Stimulated activated naive CD8-positive, alpha-beta T cell treated with anti-CD3 and anti-CD28 coated beads, Interleukin-15, amount 100 ng/mL, for 72 hours (primary cell): ENCODE data around the gene TRMT112.

Experiments used
- ATAC-seq: fragments of 150-1000 bp; cut with Tn5 transposase; 2 replicates; pipeline ENCODE4 v1.10.0; 2021; ENCODE audit warnings: mild to moderate bottlenecking, moderate library complexity
- DNase-seq, 2 donors: peaks; one replicate each; pipeline ENCODE4 v3.0.0; 2021 to 2022
- H3K27ac Mint-ChIP-seq, 2 donors: one replicate each; pipeline ENCODE4 v1.8.0; 2022; ENCODE audit warnings: mild to moderate bottlenecking in 2 of 2, mixed read lengths in 2 of 2, moderate library complexity in 2 of 2
- H3K27me3 Mint-ChIP-seq: one replicate; pipeline ENCODE4 v1.8.0; 2022; ENCODE audit warnings: mixed read lengths
- H3K4me1 Mint-ChIP-seq: one replicate; pipeline ENCODE4 v1.8.0; 2022; ENCODE audit warnings: mild to moderate bottlenecking, mixed read lengths
- H3K4me3 Mint-ChIP-seq, 2 donors: one replicate each; pipeline ENCODE4 v1.8.0; 2022; ENCODE audit warnings: mild to moderate bottlenecking in 2 of 2, mixed read lengths in 2 of 2, moderate library complexity in 1 of 2
- H3K9me3 Mint-ChIP-seq, 2 donors: one replicate each; pipeline ENCODE4 v1.8.0; 2022; ENCODE audit warnings: mixed read lengths in 2 of 2

The TRMT112 gene

GRCh38 chr11:64285885-64286800 lies 31.2 kb downstream of the TRMT112 start:
- DNase-seq (no peak), ATAC-seq (no peak)
- H3K27ac Mint-ChIP-seq: peak overlapping the region in 1 of 2 donors; percentile 66
- peaks cover 43% of the 10 kb centered on the region for H3K4me1 Mint-ChIP-seq
- no peaks in the 10 kb centered on the region for H3K9me3 Mint-ChIP-seq
- peak overlapping the region; percentile 77 to 97 for H3K4me3 Mint-ChIP-seq
- peaks cover 11% of the 10 kb centered on the region for H3K27me3 Mint-ChIP-seq

DNA sequence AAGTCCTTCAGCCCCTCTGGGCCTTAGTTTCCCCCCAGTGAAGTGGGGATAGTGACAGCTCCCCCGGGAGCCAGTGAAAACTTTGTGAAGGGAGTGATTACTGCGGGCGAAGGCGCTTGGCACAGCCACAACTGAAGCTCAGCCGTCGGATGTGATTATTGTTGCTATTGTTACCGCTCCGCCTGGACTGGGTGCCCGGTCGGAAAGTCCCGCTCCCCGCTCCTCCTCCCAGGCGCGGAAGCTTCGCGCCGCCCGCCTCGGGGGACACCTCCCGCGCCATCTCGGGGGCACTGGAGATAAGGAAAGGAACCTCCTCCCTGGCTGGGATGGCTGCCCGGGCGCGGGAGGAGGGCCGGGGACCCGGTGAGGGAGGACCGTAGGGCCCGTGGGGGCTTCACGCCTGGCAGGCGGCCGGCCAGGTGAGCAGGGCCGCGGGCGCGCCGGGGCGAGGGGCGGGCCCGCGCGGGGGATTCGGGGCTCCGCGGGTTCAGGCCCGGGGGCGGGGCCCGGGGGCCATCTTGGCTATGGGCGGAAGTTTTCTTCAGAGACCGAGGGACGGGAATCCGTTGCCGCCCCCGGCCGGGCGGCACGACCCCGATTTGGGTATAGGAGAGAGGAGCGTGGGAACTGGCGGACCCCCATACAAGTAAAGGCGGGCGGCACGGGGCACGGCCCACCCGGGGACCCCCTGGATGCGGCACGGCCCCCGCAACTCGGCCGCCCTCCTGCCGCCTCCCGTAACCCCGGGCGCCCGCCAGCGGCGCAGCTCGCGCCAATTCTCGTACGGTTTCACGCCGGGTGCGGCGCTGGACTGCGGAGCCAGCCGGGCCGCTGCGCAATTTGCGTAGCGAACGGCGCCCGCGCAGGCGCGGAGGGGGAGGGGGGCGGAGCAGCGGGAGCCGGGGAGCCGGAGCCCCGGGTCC lies 32.1 kb downstream of the TRMT112 start, which contains the start of gene GPR137:
TSS of gene GPR137 (plus strand) at position 887 of the 923 bp plus-strand sequence. CDS start 677 bp downstream, outside the sequence.
- Mint-ChIP-seq H3K27me3 (peaks cover 2% of the 10 kb centered on the region), H3K9me3 (no peaks in the 10 kb centered on the region), H3K4me3 (peak within 1 kb of the TSS; percentile 77 to 97), H3K27ac (peak within 1 kb of the TSS; percentile 95 to 98), H3K4me1 (peaks cover 36% of the 10 kb centered on the region)
- DNase-seq (peak; percentile 91 to 97), ATAC-seq (peak; percentile 75)

DNA sequence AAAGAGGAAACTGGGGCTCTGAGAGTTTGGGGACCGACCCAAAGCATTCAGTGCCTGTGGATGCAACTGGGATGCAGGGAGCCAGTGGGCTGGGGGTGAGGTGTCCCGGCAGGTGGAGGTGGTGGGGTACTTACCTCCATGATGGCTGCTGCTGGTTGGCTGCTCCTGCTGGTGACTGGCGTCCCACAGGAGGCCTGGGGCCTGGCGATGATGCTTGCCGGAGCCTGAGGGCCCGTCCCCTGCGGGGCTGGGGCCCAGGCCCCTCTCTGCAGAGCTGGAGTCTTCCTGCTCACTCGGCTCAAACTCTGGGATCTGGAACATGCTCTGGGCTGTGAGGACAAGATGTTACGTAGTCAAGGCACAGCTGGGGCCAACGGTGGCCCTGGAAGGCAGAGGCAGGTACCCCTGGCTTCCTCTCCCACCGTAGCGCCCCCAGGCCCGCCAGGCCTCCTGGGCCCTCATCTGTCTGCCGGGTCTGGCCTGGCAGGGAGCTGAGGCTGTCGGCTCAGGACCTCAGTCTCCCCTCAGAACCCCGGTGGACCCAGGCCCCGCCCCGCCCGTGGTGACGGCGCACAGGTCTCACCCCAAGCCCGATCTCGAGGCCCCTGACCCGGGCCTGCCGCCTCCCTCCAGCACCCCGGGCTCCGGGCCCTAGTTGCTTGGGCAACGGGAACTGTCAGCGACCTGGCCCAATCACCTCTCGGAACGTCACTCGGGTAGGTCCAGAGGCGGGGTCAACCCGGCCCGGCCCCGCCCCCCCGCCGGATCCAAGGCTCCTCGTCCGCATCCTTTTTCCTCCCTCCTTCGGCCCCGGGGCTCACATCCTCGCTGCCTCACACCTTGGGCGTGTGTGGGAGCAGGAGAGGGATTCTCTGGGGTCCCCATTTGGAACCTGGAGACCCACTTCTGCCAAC lies 33.1 kb downstream of the TRMT112 start, which contains the start of gene BAD:
TSS of gene BAD (minus strand) at position 618 of the 914 bp plus-strand sequence. CDS start at position 321, 297 bp downstream.
- Mint-ChIP-seq H3K4me1 (peaks cover 36% of the 10 kb centered on the region), H3K27me3 (no peaks in the 10 kb centered on the region), H3K4me3 (peak within 1 kb of the TSS; percentile 77 to 97), H3K27ac (peak within 1 kb of the TSS; percentile 95 to 98), H3K9me3 (no peaks in the 10 kb centered on the region)
- DNase-seq: peak; percentile 87 to 92
- peak; percentile 92 for ATAC-seq

DNA sequence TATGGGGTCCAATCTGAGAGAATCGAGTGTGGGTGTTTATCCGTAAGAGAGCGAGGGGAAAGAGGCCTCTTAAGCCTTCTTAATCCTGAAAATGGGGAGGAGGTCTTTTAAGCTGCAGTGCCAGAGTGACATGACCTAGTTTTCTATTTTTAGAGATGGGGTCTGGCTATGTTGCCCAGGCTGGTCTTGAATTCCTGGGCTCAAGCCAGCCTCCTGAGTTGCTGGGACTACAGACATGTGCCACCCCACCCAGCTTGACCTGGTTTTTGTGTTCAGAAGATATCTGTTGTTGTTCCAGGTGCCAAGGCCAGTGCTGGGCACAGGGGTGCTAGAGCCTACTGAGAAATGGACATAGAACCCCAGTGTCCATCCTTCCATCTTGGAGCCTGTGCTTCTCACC lies 34.3 kb downstream of the TRMT112 start:
- Mint-ChIP-seq H3K27ac (peak overlapping the region; percentile 63 to 83), H3K4me3 (peak overlapping the region; percentile 50 to 57), H3K9me3 (no peaks in the 10 kb centered on the region), H3K27me3 (no peaks in the 10 kb centered on the region), H3K4me1 (peaks cover 36% of the 10 kb centered on the region)
- DNase-seq (no peak), ATAC-seq (no peak)

DNA sequence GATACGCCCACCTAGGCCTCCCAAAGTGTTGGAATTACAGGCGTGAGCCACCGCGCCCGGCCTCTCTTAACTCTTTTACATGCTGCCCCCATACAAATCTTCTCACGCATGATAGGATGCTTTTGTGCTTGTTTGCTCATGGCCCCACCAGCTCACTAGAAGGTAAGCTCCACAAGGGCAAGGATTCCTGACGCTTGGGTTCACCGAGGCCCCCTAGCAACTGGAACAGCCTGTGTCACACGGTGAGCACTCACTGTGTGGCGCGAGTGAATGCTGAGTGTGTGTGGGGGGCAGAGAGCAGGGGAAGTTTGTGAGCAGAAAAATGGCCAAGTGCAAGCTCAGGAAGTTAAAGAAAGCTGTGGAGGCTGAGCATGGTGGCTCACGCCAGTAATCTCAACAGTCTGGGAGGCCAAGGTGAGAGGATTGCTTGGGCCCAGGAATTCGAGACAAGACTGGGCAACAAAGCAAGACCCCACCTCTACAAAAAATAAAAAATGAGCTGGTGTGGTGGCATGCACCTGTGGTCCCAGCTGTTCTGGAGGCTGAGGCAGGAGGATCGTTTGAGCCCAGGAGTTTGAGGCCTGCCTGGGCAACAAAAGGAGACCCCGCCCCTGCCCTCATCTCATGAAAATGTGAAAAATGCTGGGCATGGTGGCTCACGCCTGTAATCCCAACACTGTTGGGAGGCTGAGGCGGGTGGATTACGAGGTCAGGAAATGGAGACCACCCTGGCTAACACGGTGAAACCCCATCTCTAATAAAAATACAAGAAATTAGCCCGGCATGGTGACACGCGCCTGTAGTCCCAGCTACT lies 35.2 kb downstream of the TRMT112 start:
- Mint-ChIP-seq H3K4me3 (no peak overlapping the region), H3K9me3 (no peaks in the 10 kb centered on the region), H3K27ac (no peak overlapping the region), H3K27me3 (no peaks in the 10 kb centered on the region), H3K4me1 (peaks cover 31% of the 10 kb centered on the region)
- ATAC-seq (no peak), DNase-seq (no peak)

DNA sequence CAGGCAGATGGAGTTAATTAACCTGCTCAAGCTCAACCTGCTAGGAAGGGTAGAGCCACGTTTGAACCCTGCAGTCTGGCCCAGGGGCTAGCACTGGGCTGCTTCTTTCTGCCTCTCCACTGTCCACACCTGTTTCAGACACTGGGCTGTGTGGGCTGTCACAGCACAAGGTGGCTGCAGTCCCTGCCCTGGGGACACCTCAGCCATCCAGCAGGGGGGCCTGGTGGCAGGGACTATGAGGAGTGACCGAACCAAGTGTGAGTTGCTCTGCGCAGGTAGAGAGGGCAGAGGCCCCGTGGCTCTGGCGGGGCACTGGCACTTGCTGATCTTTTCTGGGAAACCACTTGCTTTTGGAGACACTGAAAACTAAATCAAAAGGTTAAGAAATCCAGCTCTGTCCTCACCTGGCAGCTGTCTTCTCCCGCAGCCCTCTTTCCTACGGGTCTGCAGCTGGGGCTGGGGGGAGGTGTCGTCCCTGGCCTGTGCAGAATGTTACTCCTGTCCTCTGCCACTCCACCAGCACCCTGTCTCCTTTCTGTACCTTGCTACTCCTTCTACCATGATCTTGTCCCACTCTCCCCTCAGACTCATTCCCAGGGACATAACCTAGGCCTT lies 38.7 kb downstream of the TRMT112 start:
- Mint-ChIP-seq H3K27me3 (no peaks in the 10 kb centered on the region), H3K9me3 (no peaks in the 10 kb centered on the region), H3K4me3 (no peak overlapping the region), H3K27ac (peak overlapping the region in 1 of 2 donors; percentile 48), H3K4me1 (peaks cover 11% of the 10 kb centered on the region)
- ATAC-seq (no peak), DNase-seq (no peak)

- no peak for ATAC-seq
- Mint-ChIP-seq H3K27me3 (no peaks in the 10 kb centered on the region), H3K9me3 (no peaks in the 10 kb centered on the region), H3K4me1 (peaks cover 7% of the 10 kb centered on the region), H3K4me3 (no peak overlapping the region), H3K27ac (no peak overlapping the region)
- no peak for DNase-seq
These were observed 40.5 kb downstream of the TRMT112 start for GRCh38 chr11:64276653-64277431.

GRCh38 chr11:64275841-64276240 lies 41.5 kb downstream of the TRMT112 start:
- DNase-seq (no peak), ATAC-seq (no peak)
- no peaks in the 10 kb centered on the region for H3K9me3 Mint-ChIP-seq
- peaks cover 11% of the 10 kb centered on the region for H3K4me1 Mint-ChIP-seq
- H3K27me3 Mint-ChIP-seq: no peaks in the 10 kb centered on the region
- no peak overlapping the region for H3K4me3 Mint-ChIP-seq
- H3K27ac Mint-ChIP-seq: no peak overlapping the region

- DNase-seq: no peak
- H3K27ac Mint-ChIP-seq: no peak overlapping the region
- H3K9me3 Mint-ChIP-seq: no peaks in the 10 kb centered on the region
- no peak for ATAC-seq
- H3K4me1 Mint-ChIP-seq: peaks cover 16% of the 10 kb centered on the region
- no peaks in the 10 kb centered on the region for H3K27me3 Mint-ChIP-seq
- H3K4me3 Mint-ChIP-seq: no peak overlapping the region
These were observed 42.1 kb downstream of the TRMT112 start for GRCh38 chr11:64275031-64275800.

DNA sequence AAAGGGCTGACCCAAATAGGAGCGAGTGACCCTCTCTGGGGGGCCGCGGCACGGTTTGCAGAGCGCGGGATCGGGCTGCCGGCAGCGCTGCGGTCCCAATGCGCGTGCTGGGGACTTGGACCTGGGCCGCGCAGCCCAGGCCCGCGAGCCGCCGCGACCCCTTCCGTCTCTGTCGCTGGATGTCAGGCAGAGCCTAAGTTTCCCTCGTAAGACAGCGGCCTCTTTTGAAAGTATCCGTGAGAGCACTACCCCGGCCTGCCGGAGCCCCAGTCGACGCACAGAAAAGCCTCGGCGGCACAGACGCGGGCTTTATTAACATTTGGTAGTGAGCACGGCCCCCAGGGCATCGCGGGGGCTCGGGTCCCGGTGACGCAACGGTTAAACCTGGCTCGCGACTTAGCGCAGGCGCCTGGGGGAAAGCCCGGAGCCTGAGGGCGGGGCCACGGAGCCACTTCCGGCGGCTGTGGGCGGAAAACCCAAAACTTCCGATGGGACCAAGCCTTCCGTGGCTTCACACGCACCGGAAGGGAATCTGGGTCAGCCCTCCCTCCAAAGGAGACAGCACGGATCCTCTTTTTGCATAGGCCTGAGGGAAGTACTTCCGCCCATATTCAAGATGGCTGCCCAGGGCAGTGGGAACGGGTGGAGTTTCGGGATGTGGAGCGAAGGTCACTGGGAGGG lies 47.7 kb downstream of the TRMT112 start:
- Mint-ChIP-seq H3K4me1 (peaks cover 37% of the 10 kb centered on the region), H3K9me3 (no peaks in the 10 kb centered on the region), H3K27me3 (no peaks in the 10 kb centered on the region), H3K27ac (peak overlapping the region; percentile 98 to 99), H3K4me3 (peak overlapping the region; percentile 94 to 99)
- DNase-seq (peak; percentile 97 to 98), ATAC-seq (peak; percentile 80)

GRCh38 chr11:64268893-64269539 lies 48.3 kb downstream of the TRMT112 start:
- Mint-ChIP-seq H3K4me1 (peaks cover 37% of the 10 kb centered on the region), H3K9me3 (no peaks in the 10 kb centered on the region), H3K4me3 (peak overlapping the region; percentile 94 to 99), H3K27ac (peak overlapping the region; percentile 98 to 99), H3K27me3 (no peaks in the 10 kb centered on the region)
- DNase-seq (peak; percentile 35 to 65), ATAC-seq (peak; percentile 44)
